NCI-H2196 (cell line): Measurements from ENCODE around the gene COMMD9.
"Not testable (repeated sequence)": the region's sequence is repeated elsewhere in the genome, so short reads cannot be mapped to it uniquely, and the experiment has no call there.

Experiments used
- DNase-seq: peaks from one replicate; lab custom pipeline; 2025; ENCODE audit not compliant: unreplicated experiment; lab: John Stamatoyannopoulos, UW

COMMD9 gene

DNA sequence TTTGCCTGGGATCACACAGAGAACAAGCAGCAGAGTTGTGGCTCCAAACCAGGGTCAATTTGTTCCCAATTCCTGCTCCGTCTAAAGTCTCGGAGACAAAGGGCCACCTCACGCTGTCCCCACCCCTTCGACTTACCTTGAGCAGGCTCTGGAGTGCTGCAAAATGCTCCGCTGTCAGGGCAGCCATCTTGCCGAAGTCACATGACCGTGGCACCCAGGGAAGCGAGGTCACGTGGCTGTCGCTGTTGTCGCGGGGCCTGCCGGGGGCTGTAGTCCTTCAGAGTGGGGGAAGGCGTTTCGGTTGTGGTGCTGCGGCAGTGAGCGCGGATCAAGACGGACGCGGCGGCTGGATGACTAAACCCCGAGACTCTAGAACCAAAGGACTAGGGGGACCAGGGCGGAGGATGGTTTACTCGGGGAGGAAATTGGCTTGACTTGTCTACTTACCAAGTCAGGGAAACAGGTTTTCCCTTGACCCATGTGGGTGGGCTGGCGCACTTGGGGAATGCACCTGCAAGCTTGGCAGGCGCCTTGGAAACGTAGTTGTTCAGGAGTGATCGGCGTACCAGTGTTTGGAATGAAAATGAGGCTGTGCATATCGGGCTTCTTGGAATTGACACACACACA lies at the start of gene COMMD9:
Gene COMMD9, minus strand, starts transcription at position 199 of the 627 bp plus-strand sequence. Its CDS starts 12 bp downstream, at position 187.
- DNase-seq: peak; percentile 95

DNA sequence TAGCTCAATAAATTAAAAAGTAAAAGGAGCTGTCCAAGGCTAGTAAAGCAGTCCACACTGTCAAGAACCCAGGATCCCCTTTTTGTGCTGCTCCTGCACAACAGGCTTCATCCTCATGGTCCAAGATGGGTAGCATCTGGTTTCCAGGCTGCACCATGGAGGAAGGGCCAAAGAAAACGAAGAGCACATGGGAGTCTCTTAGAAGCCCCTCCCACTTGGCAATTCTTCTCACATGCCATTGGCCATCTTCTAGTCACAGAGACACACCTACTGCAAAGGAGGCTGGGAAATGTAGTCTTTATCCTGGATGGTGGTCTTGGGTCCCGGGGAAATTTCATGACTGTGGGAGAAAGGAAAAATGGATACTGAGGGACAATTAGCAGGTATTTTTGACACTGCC lies 44.7 kb upstream of the COMMD9 start:
- peak; percentile 34 for DNase-seq

DNA sequence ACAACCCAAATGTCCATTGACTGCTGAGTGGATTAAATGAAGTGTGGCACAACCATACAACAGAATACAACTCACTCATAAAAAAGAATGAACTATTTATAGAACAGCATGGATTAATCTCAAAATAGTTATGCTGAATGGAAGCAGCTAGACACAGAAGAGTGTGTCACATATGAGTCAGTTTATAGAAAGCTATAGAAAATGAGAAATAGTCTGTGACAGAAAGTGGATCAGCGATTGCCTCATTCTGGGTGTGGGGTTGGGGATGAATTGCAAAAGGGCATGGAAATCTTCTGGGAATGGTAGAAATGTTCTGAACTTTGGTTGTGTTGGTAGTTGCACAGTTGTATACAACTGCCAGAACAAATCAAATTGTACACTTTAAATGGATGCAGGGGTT lies 44.2 kb upstream of the COMMD9 start:
- DNase-seq: no peak

DNA sequence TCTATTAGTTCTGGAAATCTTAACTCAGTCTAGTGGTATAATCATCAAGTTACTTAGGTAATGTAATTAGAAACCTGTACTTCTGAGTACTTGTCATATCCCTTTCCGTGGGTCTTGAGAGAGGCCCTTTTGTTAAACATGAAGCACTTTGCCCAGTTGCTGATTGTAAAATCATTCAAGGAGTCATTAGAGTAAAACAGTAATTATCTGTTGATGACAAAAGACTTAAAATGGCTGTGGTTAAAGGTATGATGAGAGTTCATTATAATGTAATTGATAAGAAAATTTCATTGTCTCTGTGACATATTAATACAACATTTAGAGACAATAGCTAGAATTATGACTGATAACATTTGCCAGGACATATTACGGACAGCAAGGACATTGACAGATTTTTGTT lies 41.2 kb upstream of the COMMD9 start:
- DNase-seq: no peak

DNA sequence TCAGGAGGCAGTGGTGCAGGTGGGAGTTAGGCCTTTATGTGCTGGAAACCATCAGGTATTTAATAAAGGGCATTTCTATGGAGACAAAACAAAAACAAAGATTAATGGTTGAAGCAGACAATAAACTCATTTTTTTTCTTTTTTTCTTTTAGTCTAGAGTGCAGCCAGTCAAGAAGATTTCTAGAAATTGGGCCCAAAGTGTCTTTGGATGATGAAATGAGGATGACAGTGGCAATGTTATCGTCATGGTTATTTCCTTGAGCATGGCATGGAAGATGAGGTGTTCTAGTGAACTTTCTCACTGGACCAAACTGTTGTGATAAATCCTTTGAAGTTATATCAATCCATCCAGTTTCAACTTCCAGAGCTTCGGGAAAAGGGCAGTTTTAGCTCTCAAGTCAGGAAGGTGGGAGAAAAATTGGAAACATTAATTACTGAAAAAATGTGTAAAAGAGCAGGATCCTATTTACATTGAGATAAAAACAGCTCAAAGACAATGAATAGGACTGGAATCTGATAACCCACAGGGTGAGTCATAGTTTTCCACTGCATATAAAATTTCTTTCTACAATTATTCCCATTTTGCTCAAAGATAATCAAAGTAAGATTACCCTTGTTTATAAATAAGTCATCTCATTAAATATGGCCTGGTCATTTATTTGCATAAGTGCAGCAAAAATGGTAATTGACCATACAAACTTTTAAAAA lies 39.9 kb upstream of the COMMD9 start:
- no peak for DNase-seq

DNA sequence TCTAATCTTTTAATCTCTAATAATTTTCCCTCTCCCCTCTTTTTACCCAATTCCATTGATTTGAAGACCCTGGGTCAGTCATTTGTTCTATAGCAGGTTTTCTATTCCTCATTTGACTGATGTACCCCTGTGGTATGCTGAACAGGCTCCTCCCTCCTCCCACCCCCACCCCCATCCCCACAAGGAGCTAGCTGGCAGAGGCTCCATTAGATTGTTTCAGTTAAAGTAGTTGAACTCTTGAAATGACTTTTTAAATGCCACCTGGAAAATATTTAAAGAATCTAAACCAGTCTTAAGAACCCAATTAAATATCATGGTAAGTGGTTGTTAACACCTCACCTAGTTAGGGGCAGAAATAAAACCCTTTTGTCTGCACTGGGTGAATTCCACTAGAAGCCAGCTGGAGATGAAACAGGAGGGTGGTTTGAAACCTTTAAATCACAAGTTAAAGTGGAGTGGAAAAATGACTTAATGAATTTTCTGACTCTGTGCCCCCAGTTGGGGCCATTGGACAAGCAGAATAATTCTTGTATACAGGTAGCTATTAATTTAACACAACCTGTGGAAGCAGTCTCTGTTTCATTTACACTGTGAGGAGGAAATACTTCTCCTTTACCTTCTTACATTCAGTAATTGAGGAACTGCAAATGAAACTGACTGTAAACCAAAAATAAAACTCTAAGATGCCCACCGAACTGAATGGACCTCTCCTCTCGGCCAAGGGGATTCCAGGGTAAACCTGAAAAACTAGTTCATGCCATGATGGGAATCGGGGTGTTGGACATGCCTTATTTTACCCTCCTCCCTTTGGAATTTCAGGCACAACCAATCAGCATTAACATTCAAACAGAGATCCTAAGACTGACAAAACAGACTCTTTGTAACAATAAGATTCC lies 37.5 kb upstream of the COMMD9 start:
- no peak for DNase-seq

DNA sequence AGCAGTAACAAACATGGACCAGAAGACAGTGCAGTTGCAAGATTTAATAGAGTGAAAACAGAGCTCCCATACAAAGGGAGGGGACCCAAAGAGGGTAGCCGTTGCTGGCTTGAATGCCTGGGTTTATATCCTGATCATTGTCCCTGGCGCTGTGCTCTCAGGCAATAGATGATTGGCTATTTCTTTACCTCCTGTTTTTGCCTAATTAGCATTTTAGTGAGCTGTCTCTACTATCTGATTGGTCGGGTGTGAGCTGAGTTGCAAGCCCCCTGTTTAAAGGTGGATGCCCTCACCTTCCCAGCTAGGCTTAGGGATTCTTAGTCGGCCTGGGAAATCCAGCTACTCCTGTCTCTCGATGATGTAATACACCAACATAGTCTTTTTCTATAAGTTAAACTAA lies 36.2 kb upstream of the COMMD9 start:
- not testable (repeated sequence) for DNase-seq

DNA sequence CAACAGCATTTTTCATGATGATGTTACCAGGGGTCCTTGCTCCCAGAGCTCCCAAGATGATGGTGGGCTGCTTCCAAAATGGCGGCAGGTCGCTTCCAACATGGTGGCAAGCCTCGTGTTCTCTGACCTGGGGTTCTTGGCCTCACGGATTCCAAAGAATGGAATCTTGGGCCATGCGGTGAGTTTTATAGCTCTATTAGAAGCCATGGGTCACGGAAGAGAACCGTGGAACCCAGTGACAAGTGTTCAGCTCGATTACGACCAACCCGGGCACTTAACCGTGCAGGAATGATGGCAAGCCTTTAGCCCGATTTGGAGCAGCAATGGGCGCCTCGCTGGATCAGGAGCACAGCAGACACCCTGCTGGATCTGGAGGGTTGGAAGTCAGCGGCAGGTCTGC lies 35.7 kb upstream of the COMMD9 start:
- DNase-seq: not testable (repeated sequence)

DNA sequence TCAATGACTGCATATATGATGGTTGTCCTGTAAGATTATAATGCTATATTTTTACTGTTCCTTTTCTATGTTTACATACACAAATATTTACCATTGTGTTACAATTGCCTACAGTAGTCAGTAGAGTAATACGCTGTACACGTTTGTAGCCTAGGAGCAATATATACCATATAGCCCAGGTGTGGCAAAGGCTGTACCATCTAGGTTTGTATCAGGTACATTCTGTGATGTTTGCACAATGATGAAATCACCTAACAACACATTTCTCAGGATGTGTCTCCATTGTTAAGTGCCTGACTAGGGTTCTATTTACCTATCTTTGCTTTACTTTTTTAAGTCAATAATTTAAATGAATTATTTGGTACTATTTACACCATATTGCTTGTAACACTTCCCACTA lies 28.8 kb upstream of the COMMD9 start:
- DNase-seq: no peak

DNA sequence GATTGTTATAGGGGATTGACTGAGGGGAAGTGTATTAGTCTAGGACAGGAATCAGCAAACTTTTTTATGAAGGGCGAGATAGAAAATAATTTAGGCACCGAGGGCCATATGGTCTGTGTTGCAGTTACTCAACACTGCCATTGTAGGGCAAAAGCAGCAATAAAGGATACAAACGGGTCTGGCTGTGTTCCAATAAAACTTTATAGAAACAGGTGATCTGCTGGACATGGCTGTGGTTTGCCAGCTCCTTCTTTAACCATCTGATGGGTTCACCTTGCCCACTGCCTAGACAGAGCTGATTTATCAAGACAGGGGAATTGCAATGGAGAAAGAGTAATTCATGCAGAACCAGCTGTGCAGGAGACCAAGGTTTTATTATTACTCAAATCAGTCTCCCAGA lies 26.8 kb upstream of the COMMD9 start:
- no peak for DNase-seq

DNA sequence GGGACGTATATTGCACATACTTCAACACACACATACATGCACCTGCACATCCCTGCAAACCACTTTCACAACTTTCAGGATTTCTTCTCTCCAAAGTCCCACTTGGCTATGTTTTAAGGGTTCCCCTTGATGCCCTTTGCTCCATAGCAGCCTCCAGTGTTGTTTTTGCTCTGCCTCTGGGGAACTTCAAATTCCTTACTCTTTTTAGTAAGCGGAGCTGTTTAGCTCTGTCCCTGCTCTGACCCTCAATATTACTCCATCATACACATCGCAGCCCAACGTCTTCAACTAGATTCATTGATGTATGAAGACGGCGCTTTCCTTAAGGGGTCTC lies 25.2 kb upstream of the COMMD9 start:
- no peak for DNase-seq

DNA sequence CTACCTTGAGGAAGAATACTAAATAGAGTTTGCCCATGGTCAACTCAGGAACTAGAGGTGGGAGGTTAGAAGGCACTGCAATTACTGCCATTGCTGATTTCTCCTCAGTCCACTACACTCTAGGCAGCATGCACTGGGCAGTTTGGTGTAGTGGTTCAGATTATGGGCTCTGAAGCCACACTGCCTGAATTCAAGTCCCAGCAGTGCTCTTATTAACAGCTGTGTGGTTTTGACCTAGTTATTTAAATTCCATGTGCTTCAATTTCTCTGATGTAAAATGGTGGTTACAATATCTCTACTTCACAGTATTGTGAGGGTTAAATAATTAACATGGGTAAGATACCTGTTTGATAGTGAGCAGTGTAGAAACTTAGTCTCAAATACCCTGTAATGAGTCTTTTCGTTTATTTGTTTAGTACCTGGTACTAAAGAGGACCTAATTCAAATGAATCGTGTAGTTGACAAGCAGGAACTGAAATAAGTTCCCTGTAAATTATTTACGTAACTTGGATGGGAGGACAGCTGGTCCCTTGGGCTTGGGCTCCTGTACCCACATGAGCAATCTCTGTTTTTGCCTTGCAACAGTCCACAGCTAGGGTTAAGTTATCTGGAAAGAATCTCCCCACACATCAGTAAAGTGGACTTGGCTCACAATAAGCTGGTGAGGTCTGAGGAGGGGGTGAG lies 24.7 kb upstream of the COMMD9 start:
- DNase-seq: no peak

DNA sequence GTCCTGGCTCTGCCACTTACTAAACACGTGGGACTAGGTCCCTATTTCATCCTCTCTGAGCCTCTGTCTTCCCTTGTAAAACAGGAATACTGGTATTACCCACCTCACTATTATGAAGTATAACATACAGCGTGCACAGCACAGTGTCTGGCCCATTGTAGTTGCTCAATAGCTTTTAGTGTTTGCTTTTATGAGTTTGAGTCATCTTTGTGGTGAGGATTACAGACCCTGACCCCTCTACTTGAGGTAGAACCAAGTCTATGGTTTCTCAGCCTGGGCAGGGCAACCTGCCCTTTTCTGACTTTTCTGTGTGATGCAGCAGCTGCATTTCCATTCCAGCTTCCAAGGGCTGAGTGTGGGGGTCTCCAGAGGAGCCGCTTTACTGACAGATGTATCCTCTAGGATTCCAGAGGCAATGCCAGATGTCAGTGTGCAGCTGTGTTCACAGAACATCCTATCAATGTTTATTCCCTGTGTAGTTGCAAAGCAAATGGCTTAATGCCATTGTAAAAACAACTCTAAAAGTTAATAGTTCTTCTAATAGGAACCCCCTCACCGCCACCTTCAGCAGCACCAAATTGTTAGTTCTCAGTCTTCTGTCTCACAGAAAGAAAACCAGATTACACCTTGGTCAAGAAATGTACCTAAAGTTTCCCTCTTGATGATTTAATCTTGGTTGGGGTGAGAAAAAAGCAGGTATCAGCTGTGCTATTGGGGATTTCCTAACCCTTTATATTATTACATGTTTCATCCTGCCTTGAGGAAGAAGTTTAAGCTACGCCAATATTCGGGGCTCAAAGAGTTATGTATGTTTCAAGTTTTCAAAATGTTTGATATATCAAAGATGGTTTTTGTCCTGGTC lies 23.6 kb upstream of the COMMD9 start:
- DNase-seq: no peak

DNA sequence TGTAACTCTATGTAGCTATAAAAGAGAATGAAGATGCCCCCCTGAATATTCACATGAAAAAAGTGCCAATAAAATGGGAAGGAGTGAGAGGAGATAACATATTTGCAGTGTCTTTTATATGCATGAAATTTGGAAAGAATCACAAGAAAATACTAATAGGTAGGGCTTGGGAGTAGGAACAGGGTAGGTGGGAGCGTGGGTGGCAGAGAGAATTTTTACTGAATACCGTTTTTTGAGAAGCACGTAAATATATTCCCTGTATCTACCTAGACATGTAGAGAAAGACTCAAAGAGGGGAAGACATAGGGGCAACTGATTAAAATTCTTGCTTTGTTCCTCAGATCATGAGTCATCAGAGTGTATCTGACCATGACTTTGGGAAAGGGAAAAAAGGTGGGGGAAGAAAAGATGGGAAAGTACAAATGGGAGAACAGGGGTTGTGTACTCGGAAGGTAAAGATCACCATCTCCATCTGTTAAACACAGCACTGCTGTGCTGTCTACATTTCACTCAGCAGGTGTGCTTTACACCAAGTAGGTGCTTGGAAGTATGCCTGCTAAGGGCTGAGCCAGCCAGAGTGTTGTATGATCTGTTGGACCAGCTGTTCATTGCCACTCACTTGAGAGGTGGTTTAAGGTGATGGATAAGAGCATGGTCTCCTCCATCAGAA lies 22.8 kb upstream of the COMMD9 start:
- DNase-seq: peak; percentile 75

DNA sequence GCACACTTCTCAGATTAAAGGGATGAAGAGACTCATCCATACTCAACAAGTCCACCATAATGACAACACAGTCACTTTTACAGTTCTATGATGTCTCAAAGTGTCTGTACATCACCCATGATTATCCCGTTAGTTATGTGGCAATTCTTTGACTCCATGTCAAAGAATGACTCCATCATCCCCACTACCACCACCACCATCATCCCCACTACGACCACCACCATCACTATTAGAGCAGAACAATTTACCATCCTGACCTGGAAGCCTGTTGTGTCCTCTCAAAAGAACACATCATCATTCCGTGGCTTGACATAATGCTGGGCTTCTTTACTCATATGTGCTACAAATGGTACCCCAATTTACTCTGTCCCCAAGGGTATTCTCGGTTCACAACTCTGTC lies 20.6 kb upstream of the COMMD9 start:
- DNase-seq: no peak

DNA sequence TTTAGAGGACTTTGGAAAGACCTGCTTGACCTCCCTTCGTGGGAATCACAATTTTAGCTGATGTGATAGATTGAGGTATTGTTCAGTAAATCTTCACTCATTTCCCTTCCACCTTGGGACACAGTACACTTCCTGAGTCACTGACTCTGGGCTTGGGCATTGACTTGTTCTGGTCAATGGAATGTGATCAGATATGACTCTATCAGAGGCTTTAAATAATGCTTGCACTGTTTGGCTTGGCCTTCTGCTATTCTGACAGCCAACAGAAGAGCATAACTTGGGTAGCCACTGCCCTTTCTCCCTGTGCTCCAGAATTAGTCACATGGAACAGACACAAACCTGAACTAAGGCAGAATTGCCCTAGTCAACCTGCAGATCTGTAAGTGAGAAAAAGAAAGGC lies 19.4 kb upstream of the COMMD9 start:
- no peak for DNase-seq

DNA sequence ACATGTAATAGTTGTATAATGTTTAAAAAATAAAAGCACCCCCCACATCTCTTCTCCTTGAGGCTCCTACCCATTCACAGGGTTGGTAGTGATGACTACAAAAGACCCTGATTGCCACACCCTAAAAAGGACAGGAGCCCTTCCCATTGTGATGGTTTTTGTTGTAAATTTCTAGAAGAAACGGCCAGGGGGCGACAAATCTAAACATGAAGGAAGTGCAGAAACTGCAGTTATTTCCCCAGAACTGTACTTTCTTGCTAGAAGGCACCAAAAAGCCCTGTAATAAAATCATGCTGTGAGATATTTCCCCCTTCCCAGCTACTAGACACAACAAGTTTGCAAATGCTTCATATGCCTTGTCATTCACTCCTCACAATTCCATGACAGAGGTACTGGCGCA lies 17.7 kb upstream of the COMMD9 start:
- peak; percentile 8 for DNase-seq

DNA sequence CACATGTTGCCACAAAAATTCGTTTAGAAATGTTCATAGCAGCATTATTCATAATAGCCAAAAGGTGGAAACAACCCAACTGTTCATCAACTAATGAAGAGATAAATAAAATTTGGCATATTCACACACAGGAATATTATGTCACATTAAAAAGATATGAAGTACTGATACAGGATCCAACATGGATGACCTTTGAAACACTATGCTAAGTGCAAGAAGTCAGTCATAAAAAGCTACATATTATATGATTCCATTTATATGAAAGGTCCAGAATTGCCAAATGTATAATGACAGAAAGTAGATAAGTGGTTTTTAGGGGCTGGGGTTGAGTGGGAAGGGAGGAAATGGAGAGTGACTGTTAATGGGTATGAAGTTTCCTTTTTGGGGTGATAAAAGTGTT lies 15.8 kb upstream of the COMMD9 start:
- no peak for DNase-seq

DNA sequence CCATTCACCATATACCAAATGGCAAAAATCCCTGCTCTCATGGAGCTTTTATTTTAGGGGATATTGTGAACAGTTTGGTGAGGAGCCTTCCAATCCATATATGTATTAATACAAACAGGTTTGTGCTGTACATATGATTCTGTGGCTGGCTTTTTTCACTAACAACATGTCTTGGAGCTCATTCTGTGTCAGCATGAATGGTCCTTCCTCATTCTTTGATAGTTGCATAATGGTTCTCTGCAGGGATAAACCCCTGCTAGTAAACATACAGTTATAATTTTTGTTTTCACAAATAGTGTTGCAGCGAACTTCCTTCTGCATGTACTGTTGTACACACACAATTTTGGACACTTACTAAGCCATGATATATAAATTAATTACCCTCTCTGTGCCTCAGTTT lies 15.1 kb upstream of the COMMD9 start:
- DNase-seq: no peak

DNA sequence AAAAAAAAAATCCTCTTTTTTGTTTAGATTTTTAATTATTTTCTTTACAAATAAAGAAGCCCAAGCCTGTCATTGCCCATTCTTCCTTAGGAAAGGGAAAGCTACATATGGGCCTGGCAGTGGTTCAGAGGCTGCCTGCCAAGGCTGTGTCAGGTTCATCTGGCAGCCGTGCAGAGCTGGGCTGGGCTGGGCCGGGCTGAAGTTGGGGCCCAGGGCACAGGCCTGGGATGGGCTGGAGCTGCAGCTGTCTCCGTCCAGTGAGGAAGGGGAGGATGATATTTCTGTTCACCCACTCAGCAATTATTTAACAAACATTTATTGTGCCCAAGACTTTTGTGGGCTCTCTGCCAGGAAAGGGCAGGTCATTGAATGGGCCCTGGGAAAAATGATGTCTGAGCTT lies 11.4 kb upstream of the COMMD9 start:
- peak; percentile 85 for DNase-seq
